ENCODE results near the gene AVPR1A.

DNA sequence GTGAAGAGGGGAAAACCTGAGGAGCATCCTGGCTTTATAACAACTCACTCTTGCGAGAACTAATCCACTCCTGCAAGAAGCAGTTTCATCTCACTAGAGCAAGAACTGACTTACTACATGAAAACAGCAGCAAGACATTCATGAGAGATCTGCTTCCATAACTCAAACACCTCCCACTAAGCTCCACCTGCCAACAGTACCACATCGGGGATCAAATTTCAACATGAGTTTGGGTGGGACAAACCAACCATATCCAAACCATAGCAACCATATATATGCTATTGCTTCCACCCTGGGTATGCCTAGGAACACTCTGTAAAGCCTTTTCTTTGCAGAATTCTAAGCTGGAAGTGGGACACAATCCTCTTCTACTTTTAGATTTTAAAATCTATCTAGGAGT is 13.9 kb upstream of the AVPR1A start:
- TF ChIP-seq POLR2A (IDR thresholded peaks at IDR 0.05) (no peak), POLR2AphosphoS5 (IDR thresholded peaks at IDR 0.05) (no peak)
